Endothelial cell (in vitro differentiated cells): ENCODE measurements around the gene TSPAN14. TPM values are rescaled to one million over a fixed set of nuclear protein-coding genes. Genes with fewer than 3 reads are reported as not detected.

Experiments used
- DNase-seq: peaks from one replicate; pipeline ENCODE4 v3.0.0; 2021; ENCODE audit warnings: low spot score
- H3K27ac Mint-ChIP-seq: one replicate; pipeline ENCODE4 v1.8.0; 2021; ENCODE audit warnings: mixed read lengths, inconsistent platforms; ENCODE audit not compliant: unreplicated experiment
- H3K27me3 Mint-ChIP-seq: one replicate; pipeline ENCODE4 v1.8.0; 2021; ENCODE audit warnings: mild to moderate bottlenecking, moderate library complexity, mixed read lengths, inconsistent platforms; ENCODE audit not compliant: unreplicated experiment
- H3K36me3 Mint-ChIP-seq: one replicate; pipeline ENCODE4 v1.8.0; 2021; ENCODE audit warnings: mild to moderate bottlenecking, low read depth, mixed read lengths, inconsistent platforms; ENCODE audit not compliant: unreplicated experiment
- H3K4me1 Mint-ChIP-seq: one replicate; pipeline ENCODE4 v1.8.0; 2021; ENCODE audit warnings: mild to moderate bottlenecking, mixed read lengths, inconsistent platforms; ENCODE audit not compliant: unreplicated experiment
- H3K4me3 Mint-ChIP-seq: one replicate; pipeline ENCODE4 v1.8.0; 2021; ENCODE audit warnings: mild to moderate bottlenecking, mixed read lengths, inconsistent platforms; ENCODE audit not compliant: unreplicated experiment
- H3K9me3 Mint-ChIP-seq: one replicate; pipeline ENCODE4 v1.8.0; 2021; ENCODE audit warnings: mixed read lengths, inconsistent platforms; ENCODE audit not compliant: unreplicated experiment
- CTCF ChIP-seq: fragments of 200-600 bp; sonication (generic); IDR thresholded peaks from one replicate; pipeline ENCODE4 v1.5.0; 2021; ENCODE audit warnings: antibody characterized with exemption; ENCODE audit not compliant: unreplicated experiment
- total RNA-seq: library from RNA; stranded (reverse); fragmentation: NEBNext Ultra II Directional; extraction: Animal tissue kit (Norgen Biotek cat#: 25700); gene quantifications from one replicate; pipeline ENCODE4 v1.2.1, GENCODE V29; 2021; ENCODE audit not compliant: unreplicated experiment

TSPAN14 gene
- total RNA-seq, 1 donor from 2014 or later, result 147 TPM

- no peak for TF ChIP-seq CTCF
- DNase-seq, result no peak
- Mint-ChIP-seq H3K4me3 (no peak overlapping the region), H3K9me3 (no peaks in the 10 kb centered on the region), H3K36me3 (no peaks in the 10 kb centered on the region), H3K27me3 (peaks cover 2% of the 10 kb centered on the region), H3K4me1 (no peaks in the 10 kb centered on the region), H3K27ac (no peak overlapping the region)
These were observed 115.2 kb downstream of the TSPAN14 start for GRCh38 chr10:80569131-80569895.

- Mint-ChIP-seq H3K27ac (no peak overlapping the region), H3K4me3 (no peak overlapping the region), H3K36me3 (no peaks in the 10 kb centered on the region), H3K4me1 (no peaks in the 10 kb centered on the region), H3K27me3 (no peaks in the 10 kb centered on the region), H3K9me3 (no peaks in the 10 kb centered on the region)
- DNase-seq, result no peak
- TF ChIP-seq CTCF, result no peak
These were observed 117.2 kb downstream of the TSPAN14 start for GRCh38 chr10:80571352-80571751.

GRCh38 chr10:80579181-80579763 is 125.2 kb downstream of the TSPAN14 start:
- Mint-ChIP-seq H3K27me3 (no peaks in the 10 kb centered on the region), H3K9me3 (no peaks in the 10 kb centered on the region), H3K36me3 (no peaks in the 10 kb centered on the region), H3K4me1 (peaks cover 8% of the 10 kb centered on the region), H3K27ac (no peak overlapping the region), H3K4me3 (no peak overlapping the region)
- DNase-seq, result no peak
- TF ChIP-seq CTCF, result no peak

GRCh38 chr10:80579849-80580637 is 125.9 kb downstream of the TSPAN14 start:
- no peak overlapping the region for H3K27ac Mint-ChIP-seq
- H3K4me3 Mint-ChIP-seq, result no peak overlapping the region

More at GRCh38 chr10:80579849-80580637, 125.9 kb downstream of the TSPAN14 start:
- Mint-ChIP-seq H3K27me3 (no peaks in the 10 kb centered on the region), H3K36me3 (no peaks in the 10 kb centered on the region), H3K9me3 (no peaks in the 10 kb centered on the region), H3K4me1 (peaks cover 8% of the 10 kb centered on the region)
- no peak for TF ChIP-seq CTCF
- no peak for DNase-seq
